K562 (cell line): Measurements from ENCODE around the gene GLIS1.

Experiments
- EP300 ChIP-seq: IDR thresholded peaks from 2 replicates; pipeline ENCODE4 v1.6.1; 2012; ENCODE audit warnings: low read length, improper control_type of control experiment
- FOXM1 ChIP-seq, 2 experiments: fragments of 450-650 bp in 1 of 2; sonication (generic) in 1 of 2; formaldehyde crosslinking in 1 of 2; IDR thresholded peaks; 2 replicates each; pipeline versions ENCODE4 v1.6.1 to v1.9.0; 2017 to 2022; ENCODE audit warnings: low read depth in 2 of 2, mild to moderate bottlenecking in 2 of 2, missing genetic modification reagents in 1 of 2, moderate library complexity in 1 of 2
- FUS ChIP-seq: fragments of 200-400 bp; formaldehyde crosslinking; optimal IDR thresholded peaks from 2 replicates; pipeline ENCODE3; 2017; ENCODE audit warnings: low read depth, low read length
- U2AF2 ChIP-seq: fragments of 200-400 bp; formaldehyde crosslinking; optimal IDR thresholded peaks from 2 replicates; pipeline ENCODE3; 2017; ENCODE audit warnings: low read depth, mild to moderate bottlenecking, low read length
- YBX1 ChIP-seq: fragments of 450-650 bp; IDR thresholded peaks from 2 replicates; pipeline ENCODE4 v1.7.1; 2016; ENCODE audit warnings: mild to moderate bottlenecking
- ZNF140 ChIP-seq: fragments of 250-450 bp; sonication (Bioruptor Pico); IDR thresholded peaks from 2 replicates; pipeline ENCODE4 v1.8.0; 2021; ENCODE audit warnings: moderate library complexity, mild to moderate bottlenecking, inconsistent platforms
- ZNF354B ChIP-seq: fragments of 250-450 bp; sonication (Bioruptor Pico); IDR thresholded peaks from 2 replicates; pipeline ENCODE4 v1.4.0; 2020

DNA sequence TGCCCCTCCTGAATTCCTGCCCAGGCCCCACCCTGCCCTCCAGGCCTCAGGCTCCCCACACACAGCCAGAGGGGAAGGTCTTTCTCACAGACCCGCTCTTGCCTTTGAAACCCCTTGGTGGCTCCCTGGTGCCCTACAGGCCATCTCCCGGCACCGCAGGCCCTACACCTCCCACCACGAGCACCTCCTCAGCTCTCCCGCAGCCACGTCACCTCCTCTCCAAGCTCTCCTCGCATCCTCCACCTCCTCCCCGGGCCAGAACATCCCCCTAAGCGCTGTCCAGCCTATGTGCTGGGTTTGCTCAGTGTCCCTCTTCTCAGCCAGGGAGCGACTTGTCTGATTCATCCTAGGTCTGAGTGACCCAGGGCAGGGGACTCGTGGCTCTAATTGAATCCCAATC, 213.4 kb downstream of the GLIS1 start:
- TF ChIP-seq FOXM1 (IDR thresholded peaks at IDR 0.05; ENCODE audit: low read depth) (no peak), FOXM1 (CRISPR knock-in tag; IDR thresholded peaks at IDR 0.05; ENCODE audit: low read depth) (no peak), ZNF354B (CRISPR knock-in tag) (no peak), EP300 (no peak), ZNF140 (CRISPR knock-in tag) (no peak), U2AF2 (no peak), FUS (no peak), YBX1 (no peak)
